Skeletal muscle satellite cell (primary cell): ENCODE measurements around the gene AOPEP.
A peak's percentile ranks its signal among the peaks of the same experiment; 100 is the strongest.

Experiments
- H3K27me3 ChIP-seq: 2 replicates; pipeline ENCODE4 v1.7.0; 2013; ENCODE audit warnings: low read length; ENCODE audit not compliant: control insufficient read depth, insufficient read depth
- H3K36me3 ChIP-seq: 2 replicates; pipeline ENCODE4 v1.7.0; 2013; ENCODE audit warnings: mild to moderate bottlenecking, control low read depth, low read length; ENCODE audit not compliant: insufficient read depth
- H3K4me1 ChIP-seq: 2 replicates; pipeline ENCODE4 v1.7.0; 2013; ENCODE audit warnings: low read length; ENCODE audit not compliant: control insufficient read depth, insufficient read depth
- H3K4me2 ChIP-seq: 2 replicates; pipeline ENCODE4 v1.7.0; 2013; ENCODE audit warnings: mild to moderate bottlenecking, low read length
- H3K4me3 ChIP-seq: 2 replicates; pipeline ENCODE4 v1.7.0; 2013; ENCODE audit warnings: low read length
- H3K9ac ChIP-seq: 2 replicates; pipeline ENCODE4 v1.7.0; 2013; ENCODE audit warnings: mild to moderate bottlenecking, low read depth, low read length, moderate library complexity
- H3K9me3 ChIP-seq: replicated peaks from 2 replicates; pipeline ENCODE4 v1.7.0; 2013; ENCODE audit warnings: mild to moderate bottlenecking, control low read depth, low read length

AOPEP gene

DNA sequence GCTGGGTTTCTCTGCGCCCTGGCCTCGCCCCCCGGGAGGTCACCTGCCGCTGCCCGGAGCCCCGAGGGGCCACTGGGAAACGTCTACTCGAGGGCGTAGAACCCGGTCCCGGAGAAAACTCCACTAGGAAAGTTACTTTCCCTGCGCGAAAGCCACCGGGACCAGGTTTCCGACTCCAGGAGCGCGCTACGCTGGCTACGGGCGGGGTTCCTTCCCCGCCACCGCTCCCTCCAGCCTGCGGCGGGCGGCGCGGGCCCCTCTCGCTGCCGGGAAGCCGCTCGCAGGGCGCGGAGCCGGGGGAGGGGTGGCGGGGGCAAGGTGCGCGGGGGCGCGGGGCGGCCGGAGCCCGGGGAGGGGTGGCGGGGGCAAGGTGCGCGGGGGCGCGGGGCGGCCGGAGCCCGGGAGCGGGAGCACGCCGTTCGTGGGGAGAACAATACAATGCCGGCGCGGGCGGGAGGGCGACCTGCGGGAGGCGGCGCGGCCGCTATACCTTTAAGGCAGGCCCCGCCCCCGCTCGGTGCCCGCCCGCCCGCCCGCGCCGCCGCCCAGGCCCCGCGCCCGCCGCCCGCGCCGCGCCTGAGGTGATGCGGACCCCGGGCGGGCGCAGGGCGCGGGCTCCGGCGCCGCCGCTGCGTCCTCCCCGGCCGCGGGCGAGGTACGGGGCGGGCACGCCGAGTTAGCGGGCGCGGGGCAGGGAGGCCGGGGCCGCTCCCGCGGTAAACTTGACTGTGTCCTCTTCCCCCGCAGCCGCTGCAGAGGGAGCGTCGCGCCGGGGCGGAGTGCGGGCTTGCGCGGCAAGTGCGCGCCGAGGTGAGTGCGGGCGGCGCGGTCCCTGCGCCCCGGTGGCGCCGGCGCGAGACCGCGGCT, 278.1 kb downstream of the AOPEP start:
- H3K27me3 ChIP-seq, result no peaks in the 10 kb centered on the region
- peaks cover 46% of the 10 kb centered on the region for H3K4me1 ChIP-seq
- H3K4me3 ChIP-seq, result peak overlapping the region; percentile 88
- peak overlapping the region; percentile 89 for H3K4me2 ChIP-seq
- peaks cover 31% of the 10 kb centered on the region for H3K36me3 ChIP-seq
- no peaks in the 10 kb centered on the region for H3K9me3 ChIP-seq
- H3K9ac ChIP-seq, result peak overlapping the region; percentile 99

DNA sequence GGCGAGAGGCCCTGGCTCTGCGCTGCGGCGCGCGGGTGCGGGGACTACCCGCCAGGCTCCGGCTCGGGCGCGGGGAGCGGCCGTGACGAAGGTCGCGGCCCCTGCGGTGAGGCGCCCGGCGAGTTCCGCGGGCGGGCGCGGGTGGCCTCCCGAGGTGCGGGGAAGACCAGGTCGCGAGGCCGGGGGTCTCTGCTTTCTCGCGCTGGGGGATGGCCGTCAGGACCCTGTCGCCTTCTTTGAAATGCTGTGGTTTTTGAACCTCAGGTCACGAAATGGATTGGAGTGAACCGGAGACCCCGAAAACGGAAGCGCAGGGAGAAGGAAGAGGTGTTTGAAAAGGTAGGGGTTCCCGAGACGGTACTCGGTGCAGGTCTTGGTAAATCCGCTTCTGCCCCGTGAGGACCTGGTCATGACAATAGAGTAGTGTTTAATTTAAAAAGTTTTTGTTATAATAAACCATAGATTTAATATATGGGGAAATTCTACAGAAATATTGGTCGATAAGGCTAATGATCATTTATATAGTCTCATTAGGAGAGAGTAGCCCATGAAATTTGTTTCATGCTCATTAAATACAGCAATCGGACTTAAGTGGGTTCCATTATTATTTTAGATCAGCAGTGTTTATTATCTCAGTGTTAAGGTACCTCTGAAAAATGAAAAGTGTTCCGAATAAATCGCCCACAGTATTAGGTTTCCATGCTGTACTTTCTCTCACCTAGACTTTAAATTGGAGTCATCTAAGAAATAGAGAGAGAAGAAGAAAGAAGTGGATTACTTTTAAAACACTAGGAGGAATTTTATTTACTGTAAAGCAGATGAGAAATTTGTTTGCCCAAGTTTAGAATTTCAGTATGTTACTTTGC, 279.0 kb downstream of the AOPEP start:
- no peaks in the 10 kb centered on the region for H3K27me3 ChIP-seq
- H3K4me2 ChIP-seq, result peak overlapping the region; percentile 89
- peaks cover 55% of the 10 kb centered on the region for H3K4me1 ChIP-seq
- peaks cover 35% of the 10 kb centered on the region for H3K36me3 ChIP-seq
- H3K9ac ChIP-seq, result peak overlapping the region; percentile 99
- H3K4me3 ChIP-seq, result peak overlapping the region; percentile 88
- H3K9me3 ChIP-seq, result no peaks in the 10 kb centered on the region

DNA sequence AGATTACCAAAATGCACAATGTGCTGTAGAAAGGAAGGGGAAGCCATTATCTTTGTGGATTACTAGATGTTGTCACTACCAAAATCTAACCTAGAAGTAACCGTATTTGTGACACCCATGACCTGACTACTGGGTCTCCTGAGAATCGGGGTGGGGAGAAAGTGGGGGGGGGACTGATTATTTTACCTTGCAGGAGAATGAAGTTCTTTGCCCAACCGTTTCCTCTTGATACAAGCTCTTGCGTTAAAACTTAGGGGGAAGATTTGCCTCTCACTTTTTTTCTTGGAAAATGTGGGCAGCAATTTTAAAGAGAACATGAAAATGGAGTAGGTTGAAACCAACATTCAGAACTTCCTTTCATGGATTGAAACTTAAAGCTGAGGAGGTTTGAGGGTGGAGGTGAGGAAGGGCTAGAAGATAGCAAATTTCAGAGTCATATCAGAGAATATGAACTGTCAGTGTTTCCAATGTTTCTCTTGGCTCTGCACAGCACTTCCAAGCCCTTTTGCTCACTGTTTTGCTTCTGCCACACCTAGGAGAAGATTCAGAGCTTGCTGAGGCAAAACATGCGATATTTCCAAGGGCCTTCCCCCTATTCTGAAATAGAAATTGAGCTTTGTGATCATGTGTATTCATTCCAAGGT, 280.8 kb downstream of the AOPEP start:
- Histone ChIP-seq H3K27me3 (no peaks in the 10 kb centered on the region), H3K4me3 (peak overlapping the region; percentile 88), H3K9ac (peak overlapping the region; percentile 99), H3K4me2 (peak overlapping the region; percentile 89), H3K9me3 (no peaks in the 10 kb centered on the region), H3K4me1 (peaks cover 60% of the 10 kb centered on the region), H3K36me3 (peaks cover 52% of the 10 kb centered on the region)

DNA sequence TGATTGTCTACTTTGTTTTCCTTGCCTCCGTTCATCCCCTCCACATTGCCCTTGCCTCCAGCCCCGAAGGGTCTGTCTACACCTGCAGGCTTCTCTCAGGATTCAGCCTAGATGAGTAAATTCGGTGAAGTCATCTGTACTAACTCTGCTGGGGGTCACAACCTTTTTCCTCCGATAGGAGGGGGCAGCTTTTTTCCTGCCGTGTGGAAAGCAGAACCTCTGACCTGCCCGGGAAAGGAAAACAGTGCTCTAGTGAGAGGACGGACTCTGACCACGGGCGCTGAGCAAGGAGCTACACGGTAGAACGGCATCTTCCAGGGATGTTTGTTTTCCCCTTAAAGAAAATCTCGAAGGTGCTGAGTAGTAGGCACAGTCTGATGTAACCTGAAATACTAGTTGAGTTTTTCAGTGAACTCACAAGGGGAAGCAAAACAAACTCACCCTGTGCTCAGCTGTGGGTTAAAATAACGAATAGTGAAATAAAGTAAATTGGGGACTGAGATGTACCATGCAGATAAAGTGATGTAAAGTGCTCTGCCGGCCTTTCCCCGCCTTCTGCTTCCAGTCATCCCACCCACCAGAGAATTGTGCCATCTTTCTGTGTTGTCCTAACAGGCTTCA, 281.8 kb downstream of the AOPEP start:
- peaks cover 53% of the 10 kb centered on the region for H3K36me3 ChIP-seq
- H3K9ac ChIP-seq, result peak overlapping the region; percentile 99
- no peaks in the 10 kb centered on the region for H3K27me3 ChIP-seq
- H3K4me1 ChIP-seq, result peaks cover 56% of the 10 kb centered on the region
- H3K4me2 ChIP-seq, result peak overlapping the region; percentile 89
- H3K9me3 ChIP-seq, result no peaks in the 10 kb centered on the region
- H3K4me3 ChIP-seq, result peak overlapping the region; percentile 88

DNA sequence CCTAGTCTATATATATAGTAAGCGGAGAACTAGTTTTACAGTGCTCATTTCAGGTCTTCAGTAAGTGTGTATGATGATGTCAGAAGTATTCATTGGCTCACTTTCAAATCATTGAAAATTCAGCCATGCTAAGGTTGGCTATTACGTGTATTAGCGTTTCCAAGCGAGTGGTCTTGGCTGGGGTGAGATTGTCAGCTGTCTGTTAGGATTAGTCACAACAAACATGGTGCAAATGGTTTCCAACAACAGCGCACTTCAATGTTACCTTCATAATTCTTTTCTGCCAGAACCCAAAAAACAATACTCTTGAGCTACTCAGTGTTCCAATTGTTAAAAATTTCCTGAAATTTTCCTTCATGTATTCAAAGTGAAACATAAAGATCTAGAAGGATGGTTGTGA, 283.0 kb downstream of the AOPEP start:
- peak overlapping the region; percentile 88 for H3K4me3 ChIP-seq

DNA sequence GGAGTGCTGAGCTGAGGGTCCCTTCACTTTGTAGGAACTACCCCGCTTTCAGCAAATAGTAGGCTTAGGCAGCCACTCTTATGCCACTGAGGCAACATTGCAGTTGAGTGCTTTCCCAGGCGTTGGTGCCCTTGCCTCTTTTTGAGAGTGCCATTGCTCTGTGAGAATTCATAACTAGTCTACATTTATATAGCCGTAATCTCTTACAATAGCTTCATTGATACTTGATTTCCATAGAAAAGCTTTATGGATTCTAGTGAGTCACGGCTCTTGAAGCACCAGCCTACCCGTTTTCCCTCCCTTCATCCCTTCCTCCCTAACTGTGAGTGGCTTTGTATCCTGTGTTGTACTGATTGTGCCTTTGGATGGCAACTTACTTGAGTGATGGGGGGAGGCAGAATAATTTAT, 283.9 kb downstream of the AOPEP start:
- peaks cover 71% of the 10 kb centered on the region for H3K36me3 ChIP-seq
- H3K4me2 ChIP-seq, result peak overlapping the region; percentile 55
- H3K9me3 ChIP-seq, result no peaks in the 10 kb centered on the region

More for the DNA sequence above, 283.0 kb downstream of the AOPEP start:
- Histone ChIP-seq H3K4me2 (peak overlapping the region; percentile 89), H3K9ac (peak overlapping the region; percentile 99), H3K9me3 (no peaks in the 10 kb centered on the region), H3K27me3 (no peaks in the 10 kb centered on the region), H3K36me3 (peaks cover 65% of the 10 kb centered on the region), H3K4me1 (peaks cover 57% of the 10 kb centered on the region)

DNA sequence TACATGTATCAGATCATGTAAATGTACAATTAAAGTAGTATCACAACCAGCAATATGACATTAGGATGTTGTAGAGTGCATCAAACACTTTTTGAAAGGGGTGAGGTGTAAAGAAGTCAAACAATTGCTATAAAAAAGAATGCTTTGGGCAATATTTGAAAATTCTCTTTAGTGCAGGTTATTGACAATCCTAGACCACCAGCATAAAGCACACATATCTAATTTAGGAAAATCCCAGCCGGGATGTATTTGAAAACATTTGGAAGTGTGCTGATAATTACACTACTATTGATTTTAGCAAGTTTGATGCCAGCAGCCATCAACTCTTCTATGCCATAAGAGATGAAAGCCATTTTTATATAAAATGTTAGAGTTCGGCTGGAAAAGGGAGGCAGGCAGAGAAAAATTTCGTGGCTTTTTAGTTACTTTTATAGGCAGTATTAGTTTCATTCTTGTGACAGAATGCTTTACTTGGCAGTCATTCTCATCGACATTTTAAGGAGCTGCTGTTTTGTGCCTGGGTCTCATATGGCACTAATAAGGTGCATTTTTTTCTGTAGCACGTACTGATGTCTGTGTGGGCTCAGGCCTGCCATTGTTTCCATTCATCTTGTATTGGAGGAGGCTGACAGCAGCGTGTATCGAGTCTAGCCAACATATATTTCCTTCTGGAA, 285.7 kb downstream of the AOPEP start:
- no peak overlapping the region for H3K4me3 ChIP-seq
- H3K4me2 ChIP-seq, result peak overlapping the region; percentile 59
- H3K4me1 ChIP-seq, result peaks cover 60% of the 10 kb centered on the region
- H3K9ac ChIP-seq, result peak overlapping the region; percentile 66
- H3K36me3 ChIP-seq, result peaks cover 75% of the 10 kb centered on the region
- no peaks in the 10 kb centered on the region for H3K27me3 ChIP-seq
- no peaks in the 10 kb centered on the region for H3K9me3 ChIP-seq

More for the DNA sequence above, 283.9 kb downstream of the AOPEP start:
- H3K4me3 ChIP-seq, result peak overlapping the region; percentile 27
- H3K4me1 ChIP-seq, result peaks cover 57% of the 10 kb centered on the region
- peak overlapping the region; percentile 99 for H3K9ac ChIP-seq
- no peaks in the 10 kb centered on the region for H3K27me3 ChIP-seq

DNA sequence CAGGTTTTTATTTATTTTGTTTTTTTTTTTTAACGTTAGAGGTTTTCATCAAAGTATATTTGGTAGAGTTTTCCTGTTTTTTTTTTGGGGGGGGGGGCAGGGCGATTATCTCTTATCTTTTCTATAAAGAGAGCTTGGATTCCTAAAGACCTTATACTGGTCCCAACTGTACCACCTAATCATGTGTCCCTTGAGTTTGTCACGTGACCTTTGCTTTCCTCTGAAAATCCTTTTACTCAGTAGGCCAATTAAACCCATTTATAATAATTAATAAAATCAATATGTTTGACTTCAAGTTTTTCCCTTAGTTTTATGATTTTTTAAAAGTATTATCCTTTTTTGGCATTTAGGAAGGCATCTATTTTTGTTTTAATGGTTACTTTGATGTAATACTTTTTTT, 286.4 kb downstream of the AOPEP start:
- H3K36me3 ChIP-seq, result peaks cover 77% of the 10 kb centered on the region

DNA sequence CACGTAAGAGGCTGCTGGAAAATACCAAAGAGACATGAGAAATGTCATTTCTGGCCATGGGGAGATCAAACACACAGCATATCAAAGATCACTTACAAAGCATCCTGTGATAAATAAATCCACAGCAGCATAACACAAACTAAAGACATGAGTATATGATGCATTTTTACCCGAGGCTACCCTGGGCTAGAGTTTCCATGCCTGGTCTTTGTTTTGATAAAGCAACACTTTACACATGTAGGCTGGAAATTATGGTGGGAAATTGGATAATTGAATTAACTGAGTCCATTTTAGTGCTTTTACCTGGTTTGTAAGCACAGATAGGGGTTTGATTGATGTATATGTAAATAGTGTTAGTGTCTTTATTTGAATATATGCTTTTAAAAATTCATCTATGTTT, 288.4 kb downstream of the AOPEP start:
- Histone ChIP-seq H3K9me3 (no peaks in the 10 kb centered on the region), H3K4me3 (no peak overlapping the region), H3K4me1 (peaks cover 63% of the 10 kb centered on the region), H3K27me3 (no peaks in the 10 kb centered on the region), H3K36me3 (peaks cover 80% of the 10 kb centered on the region), H3K9ac (peak overlapping the region; percentile 32), H3K4me2 (no peak overlapping the region)

More for the DNA sequence above, 286.4 kb downstream of the AOPEP start:
- Histone ChIP-seq H3K4me3 (no peak overlapping the region), H3K4me1 (peaks cover 64% of the 10 kb centered on the region), H3K27me3 (no peaks in the 10 kb centered on the region), H3K9ac (peak overlapping the region; percentile 66), H3K9me3 (no peaks in the 10 kb centered on the region), H3K4me2 (peak overlapping the region; percentile 59)

DNA sequence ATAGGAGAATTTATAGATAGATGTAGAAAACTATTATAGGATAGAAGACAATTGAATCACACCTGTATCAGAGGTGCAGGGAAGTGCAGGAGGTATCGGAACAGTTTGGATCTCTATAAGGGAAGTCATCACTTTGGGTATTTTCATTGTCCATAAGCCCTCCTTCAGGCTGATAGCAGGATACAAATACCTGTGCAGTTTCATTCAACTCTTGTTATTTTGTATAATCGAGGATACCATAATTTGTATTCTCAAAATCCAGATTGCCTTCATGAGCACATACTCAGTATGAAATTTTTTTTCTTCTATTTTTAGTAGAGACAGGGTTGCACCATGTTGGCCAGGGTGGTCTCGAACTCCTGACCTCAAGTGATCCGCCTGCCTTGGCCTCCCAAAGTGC, 289.1 kb downstream of the AOPEP start:
- Histone ChIP-seq H3K4me1 (peaks cover 63% of the 10 kb centered on the region), H3K4me2 (no peak overlapping the region), H3K27me3 (no peaks in the 10 kb centered on the region), H3K4me3 (no peak overlapping the region), H3K9ac (no peak overlapping the region), H3K9me3 (no peaks in the 10 kb centered on the region), H3K36me3 (peaks cover 81% of the 10 kb centered on the region)
